Measurements from ENCODE around the gene DGKI. TPM values are rescaled to one million over a fixed set of nuclear protein-coding genes. Genes with fewer than 3 reads are reported as not detected.

DGKI gene
- total RNA-seq, 2 donors from 2014 or later: 0.04 to 0.64 TPM

GRCh38 chr7:137635874-137636273, 210.9 kb downstream of the DGKI start:
- no peaks in the 10 kb centered on the region for H3K36me3 Mint-ChIP-seq (ENCODE audit: low read depth)
- Histone ChIP-seq H3K27me3 (ENCODE audit: control insufficient read depth, insufficient read depth, low read length, poor library complexity, severe bottlenecking) (no peaks in the 10 kb centered on the region), H3K4me3 (ENCODE audit: low read length) (no peak overlapping the region), H3K36me3 (ENCODE audit: control insufficient read depth, insufficient read depth, low read length) (no peaks in the 10 kb centered on the region), H3K9ac (ENCODE audit: extremely low read depth, low read length, poor library complexity, severe bottlenecking) (no peak overlapping the region), H3K27ac (ENCODE audit: low read depth, low read length) (no peak overlapping the region), H3K9me3 (ENCODE audit: control insufficient read depth, low read length) (no peaks in the 10 kb centered on the region), H3K4me1 (ENCODE audit: control insufficient read depth, insufficient read depth, low read length) (no peaks in the 10 kb centered on the region)
- no peak for TF ChIP-seq CTCF (conservative IDR thresholded peaks at IDR 0.05)
- no peak overlapping the region for H3K4me3 Mint-ChIP-seq
- no peaks in the 10 kb centered on the region for H3K9me3 Mint-ChIP-seq
- no peaks in the 10 kb centered on the region for H3K27me3 Mint-ChIP-seq (ENCODE audit: insufficient read depth)
- no peak for DNase-seq
- H3K4me1 Mint-ChIP-seq: no peaks in the 10 kb centered on the region
- no peak overlapping the region for H3K27ac Mint-ChIP-seq
- 90 to 93% methylated on average over 5 to 6 of the region's 6 CpGs for WGBS, 2 experiments (ENCODE audit: insufficient coverage in 1 of 2, insufficient read length in 1 of 2)

GRCh38 chr7:137635132-137635531, 211.6 kb downstream of the DGKI start:
- no peak overlapping the region for H3K9ac ChIP-seq (ENCODE audit: extremely low read depth, low read length, poor library complexity, severe bottlenecking)
- no peaks in the 10 kb centered on the region for H3K36me3 ChIP-seq (ENCODE audit: control insufficient read depth, insufficient read depth, low read length)
- no peaks in the 10 kb centered on the region for H3K4me1 Mint-ChIP-seq
- H3K4me1 ChIP-seq (ENCODE audit: control insufficient read depth, insufficient read depth, low read length): no peaks in the 10 kb centered on the region
- no peak for TF ChIP-seq CTCF (conservative IDR thresholded peaks at IDR 0.05)
- H3K27ac Mint-ChIP-seq: no peak overlapping the region
- no peaks in the 10 kb centered on the region for H3K27me3 Mint-ChIP-seq (ENCODE audit: insufficient read depth)
- H3K4me3 Mint-ChIP-seq: no peak overlapping the region
- no peak overlapping the region for H3K4me3 ChIP-seq (ENCODE audit: low read length)
- no peak overlapping the region for H3K27ac ChIP-seq (ENCODE audit: low read depth, low read length)
- H3K9me3 ChIP-seq (ENCODE audit: control insufficient read depth, low read length): no peaks in the 10 kb centered on the region
- H3K27me3 ChIP-seq (ENCODE audit: control insufficient read depth, insufficient read depth, low read length, poor library complexity, severe bottlenecking): no peaks in the 10 kb centered on the region
- no peaks in the 10 kb centered on the region for H3K36me3 Mint-ChIP-seq (ENCODE audit: low read depth)
- DNase-seq: no peak
- WGBS, 2 experiments (ENCODE audit: insufficient coverage in 1 of 2, insufficient read length in 1 of 2): 87 to 100% methylated on average over 2 to 3 of the region's 3 CpGs
- no peaks in the 10 kb centered on the region for H3K9me3 Mint-ChIP-seq

- H3K4me3 ChIP-seq (ENCODE audit: low read length): no peak overlapping the region
- H3K9ac ChIP-seq (ENCODE audit: extremely low read depth, low read length, poor library complexity, severe bottlenecking): no peak overlapping the region
- H3K4me3 Mint-ChIP-seq: no peak overlapping the region
- H3K27me3 Mint-ChIP-seq (ENCODE audit: insufficient read depth): no peaks in the 10 kb centered on the region
- no peak for TF ChIP-seq CTCF (conservative IDR thresholded peaks at IDR 0.05)
- H3K27ac ChIP-seq (ENCODE audit: low read depth, low read length): no peak overlapping the region
- H3K27me3 ChIP-seq (ENCODE audit: control insufficient read depth, insufficient read depth, low read length, poor library complexity, severe bottlenecking): no peaks in the 10 kb centered on the region
- H3K9me3 ChIP-seq (ENCODE audit: control insufficient read depth, low read length): no peaks in the 10 kb centered on the region
- no peaks in the 10 kb centered on the region for H3K36me3 Mint-ChIP-seq (ENCODE audit: low read depth)
- H3K36me3 ChIP-seq (ENCODE audit: control insufficient read depth, insufficient read depth, low read length): no peaks in the 10 kb centered on the region
- 83 to 100% methylated on average over 1 of the region's 1 CpG for WGBS, 2 experiments (ENCODE audit: insufficient coverage in 1 of 2, insufficient read length in 1 of 2)
- H3K27ac Mint-ChIP-seq: no peak overlapping the region
- no peak for DNase-seq
- H3K4me1 Mint-ChIP-seq: no peaks in the 10 kb centered on the region
- H3K4me1 ChIP-seq (ENCODE audit: control insufficient read depth, insufficient read depth, low read length): no peaks in the 10 kb centered on the region
- H3K9me3 Mint-ChIP-seq: no peaks in the 10 kb centered on the region
These were observed 212.4 kb downstream of the DGKI start for GRCh38 chr7:137634356-137634755.
